ENCODE results near the gene EFNA5. TPM values are rescaled to one million over a fixed set of nuclear protein-coding genes. Genes with fewer than 3 reads are reported as not detected.

The EFNA5 gene
- total RNA-seq, 1 donor from 2014 or later = 2.2 TPM

DNA sequence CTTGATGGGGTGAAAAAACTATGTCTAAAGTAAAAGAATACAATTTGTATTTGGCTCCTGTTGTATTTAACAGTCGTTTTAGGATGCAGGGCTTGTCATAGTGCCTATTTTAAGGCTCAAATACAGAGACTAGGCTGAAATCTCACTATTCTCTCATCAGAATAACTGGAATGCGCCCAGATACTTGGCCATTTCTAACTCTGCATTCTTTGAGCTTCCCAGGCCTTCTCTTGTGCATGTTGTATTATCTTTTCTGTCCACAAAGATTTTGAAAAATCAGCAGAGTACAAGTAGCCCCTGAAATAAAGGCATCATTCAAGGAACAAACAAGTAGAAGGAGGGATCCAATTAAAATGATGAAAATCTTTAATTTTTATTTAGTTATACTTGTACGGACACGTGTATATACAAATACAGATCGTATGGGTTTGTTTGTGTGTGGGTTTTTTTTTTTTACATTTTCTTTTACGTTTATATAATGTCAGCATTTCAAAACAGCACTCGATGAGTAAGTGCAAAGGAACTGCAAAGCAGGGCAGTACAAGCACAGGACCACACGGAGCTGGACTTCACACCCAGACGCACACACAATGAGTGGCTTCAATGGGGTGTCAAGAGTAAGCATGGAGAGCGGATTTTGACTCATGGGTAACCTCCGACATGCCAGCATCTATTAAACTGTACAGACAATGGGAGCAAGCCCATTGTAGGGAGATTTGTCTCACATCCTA is 294.0 kb downstream of the EFNA5 start:
- no peak overlapping the region for H3K4me3 ChIP-seq

DNA sequence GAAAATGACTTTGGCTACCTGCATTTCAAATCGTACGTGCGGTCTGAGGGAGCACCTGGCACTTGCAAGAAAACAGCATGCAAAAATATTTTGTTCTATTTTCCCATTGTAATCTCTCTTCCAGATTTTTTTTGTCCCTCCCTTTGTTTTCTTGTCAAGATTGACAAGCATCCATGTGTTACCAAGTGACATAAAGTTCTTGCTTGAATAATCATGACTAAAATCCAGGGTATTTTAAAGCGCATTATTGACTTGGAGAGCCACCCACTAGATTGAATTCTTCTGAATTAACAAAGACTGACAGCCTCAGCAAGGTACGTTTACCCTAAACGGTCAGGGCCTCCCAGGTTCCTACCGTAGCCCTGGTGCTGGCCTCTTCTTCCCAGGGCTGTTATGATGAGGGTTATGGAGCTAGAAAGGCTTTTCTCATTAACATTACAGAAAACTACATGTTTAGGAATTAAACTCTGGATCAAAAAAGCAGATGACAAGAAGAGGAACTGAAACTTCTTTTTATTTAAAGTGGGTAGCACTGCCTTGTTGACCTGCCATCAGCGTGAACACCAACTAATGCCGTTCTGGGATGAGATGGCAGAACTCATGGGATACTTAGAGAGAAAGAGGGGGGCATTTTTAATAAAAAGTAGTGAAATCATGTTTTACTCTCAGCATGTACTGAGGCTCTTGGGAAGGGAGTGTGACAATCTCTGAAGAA is 297.0 kb downstream of the EFNA5 start:
- Histone ChIP-seq H3K4me3 (peak overlapping the region in 1 of 2 donors; percentile 39), H3K27me3 (no peaks in the 10 kb centered on the region), H3K9me3 (no peaks in the 10 kb centered on the region), H3K4me1 (no peaks in the 10 kb centered on the region), H3K36me3 (no peaks in the 10 kb centered on the region), H3K27ac (peak overlapping the region in 1 of 2 donors; percentile 5)
- TF ChIP-seq, protein P1, sequence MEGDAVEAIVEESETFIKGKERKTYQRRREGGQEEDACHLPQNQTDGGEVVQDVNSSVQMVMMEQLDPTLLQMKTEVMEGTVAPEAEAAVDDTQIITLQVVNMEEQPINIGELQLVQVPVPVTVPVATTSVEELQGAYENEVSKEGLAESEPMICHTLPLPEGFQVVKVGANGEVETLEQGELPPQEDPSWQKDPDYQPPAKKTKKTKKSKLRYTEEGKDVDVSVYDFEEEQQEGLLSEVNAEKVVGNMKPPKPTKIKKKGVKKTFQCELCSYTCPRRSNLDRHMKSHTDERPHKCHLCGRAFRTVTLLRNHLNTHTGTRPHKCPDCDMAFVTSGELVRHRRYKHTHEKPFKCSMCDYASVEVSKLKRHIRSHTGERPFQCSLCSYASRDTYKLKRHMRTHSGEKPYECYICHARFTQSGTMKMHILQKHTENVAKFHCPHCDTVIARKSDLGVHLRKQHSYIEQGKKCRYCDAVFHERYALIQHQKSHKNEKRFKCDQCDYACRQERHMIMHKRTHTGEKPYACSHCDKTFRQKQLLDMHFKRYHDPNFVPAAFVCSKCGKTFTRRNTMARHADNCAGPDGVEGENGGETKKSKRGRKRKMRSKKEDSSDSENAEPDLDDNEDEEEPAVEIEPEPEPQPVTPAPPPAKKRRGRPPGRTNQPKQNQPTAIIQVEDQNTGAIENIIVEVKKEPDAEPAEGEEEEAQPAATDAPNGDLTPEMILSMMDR (IDR thresholded peaks at IDR 0.05) = no peak
- DNase-seq (ENCODE audit: low spot score in 2 of 2) = no peak
- intact Hi-C loops (cut with DNase I) = no loop called here

More for the DNA sequence above, 294.0 kb downstream of the EFNA5 start:
- no peaks in the 10 kb centered on the region for H3K36me3 ChIP-seq
- H3K9me3 ChIP-seq = no peaks in the 10 kb centered on the region
- no peak overlapping the region for H3K27ac ChIP-seq
- DNase-seq (ENCODE audit: low spot score in 2 of 2) = no peak
- intact Hi-C loops (cut with DNase I) = no loop called here
- H3K4me1 ChIP-seq = no peaks in the 10 kb centered on the region
- TF ChIP-seq, protein P1 (IDR thresholded peaks at IDR 0.05) = no peak
- no peaks in the 10 kb centered on the region for H3K27me3 ChIP-seq

DNA sequence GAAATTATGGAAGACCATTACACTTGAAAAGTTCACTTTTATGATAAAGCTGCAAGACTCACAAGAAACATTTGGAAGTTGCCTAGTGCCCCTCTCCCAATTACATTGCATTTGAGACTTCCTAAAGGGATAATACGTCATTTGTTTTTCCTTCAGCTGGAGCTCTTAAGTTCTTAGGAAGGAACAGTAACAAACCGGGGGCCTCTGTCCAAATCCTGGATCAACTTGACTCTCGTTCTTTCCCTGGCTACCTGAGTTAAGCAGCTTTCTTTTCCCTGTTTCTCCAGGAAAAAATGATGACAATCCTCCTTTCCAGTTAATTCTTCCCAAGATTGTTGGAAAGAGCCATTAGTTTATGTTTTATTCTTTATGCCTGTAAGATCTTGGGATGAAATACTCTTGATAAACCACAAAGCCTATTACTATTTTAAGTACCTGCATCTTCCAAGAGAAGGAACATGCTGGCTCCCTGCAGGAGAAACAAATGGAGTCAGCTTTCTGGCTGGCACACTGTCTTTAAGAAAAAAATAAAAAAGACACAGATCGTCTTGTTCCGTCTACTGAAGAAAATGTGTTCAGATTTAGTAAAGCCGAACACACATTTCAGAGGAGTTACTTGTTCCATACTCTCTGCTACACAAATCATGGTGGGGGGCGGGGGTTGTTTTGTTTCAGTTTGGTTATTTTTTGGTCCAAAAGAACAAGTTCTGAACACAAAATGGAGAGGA is 297.9 kb downstream of the EFNA5 start:
- TF ChIP-seq, protein P1 (IDR thresholded peaks at IDR 0.05) = no peak
- peak overlapping the region in 1 of 2 donors; percentile 5 for H3K27ac ChIP-seq
- H3K36me3 ChIP-seq = no peaks in the 10 kb centered on the region
- no peak for DNase-seq (ENCODE audit: low spot score in 2 of 2)
- peak overlapping the region in 1 of 2 donors; percentile 39 for H3K4me3 ChIP-seq
- H3K27me3 ChIP-seq = no peaks in the 10 kb centered on the region
- no peaks in the 10 kb centered on the region for H3K4me1 ChIP-seq
- H3K9me3 ChIP-seq = no peaks in the 10 kb centered on the region
- intact Hi-C loops (cut with DNase I) = no loop called here

DNA sequence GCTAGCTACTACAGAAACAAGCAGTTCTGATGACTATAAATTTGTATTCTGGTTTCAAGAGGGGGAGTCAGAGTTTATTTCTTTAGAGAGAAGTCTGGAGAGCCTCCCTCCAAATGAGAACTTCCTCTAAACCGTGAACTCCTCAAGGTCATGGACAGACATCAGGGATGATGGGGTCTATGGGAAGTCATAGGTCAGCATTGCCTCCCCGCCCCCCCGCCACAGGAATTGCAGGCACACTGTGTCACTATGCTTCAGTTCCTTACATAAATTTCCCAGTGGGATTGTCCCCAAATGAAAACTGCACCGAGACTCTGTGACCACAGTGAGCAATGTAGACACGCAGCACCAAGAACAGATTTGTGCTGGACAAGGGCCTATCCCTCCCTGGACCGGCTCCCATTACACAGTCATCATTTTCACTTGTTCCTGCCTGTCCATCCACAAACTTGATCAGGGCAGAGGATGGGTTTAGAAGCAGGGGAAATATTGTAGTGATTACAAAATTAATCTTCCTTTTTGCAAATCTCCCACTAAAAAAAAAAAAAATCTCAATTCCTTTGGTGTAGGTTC is 300.3 kb downstream of the EFNA5 start:
- Histone ChIP-seq H3K4me3 (no peak overlapping the region), H3K27ac (no peak overlapping the region), H3K4me1 (no peaks in the 10 kb centered on the region), H3K9me3 (no peaks in the 10 kb centered on the region), H3K27me3 (no peaks in the 10 kb centered on the region), H3K36me3 (no peaks in the 10 kb centered on the region)
- TF ChIP-seq, protein P1 (IDR thresholded peaks at IDR 0.05) = no peak
- no peak for DNase-seq (ENCODE audit: low spot score in 2 of 2)
- intact Hi-C loops (cut with DNase I) = no loop called here

DNA sequence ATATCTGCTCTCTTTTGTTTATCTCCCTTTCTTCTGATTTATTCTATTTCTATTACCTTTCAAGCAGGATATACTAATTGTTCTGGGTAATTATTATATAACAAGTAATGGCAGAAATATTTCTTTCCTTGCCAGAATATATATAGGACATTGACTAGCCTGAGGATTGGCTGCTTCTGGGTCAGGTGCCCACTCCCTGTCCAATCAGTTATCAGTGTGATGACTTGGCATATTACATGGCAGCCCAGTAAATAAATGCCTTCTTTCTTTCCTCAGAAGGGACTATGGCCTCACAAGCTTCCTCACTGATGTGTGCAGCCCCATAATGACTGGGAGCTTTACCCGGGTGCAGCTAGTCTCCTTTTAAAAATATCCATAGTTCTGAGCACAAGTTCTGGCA is 301.1 kb downstream of the EFNA5 start:
- Histone ChIP-seq H3K4me3 (no peak overlapping the region), H3K27ac (no peak overlapping the region), H3K36me3 (no peaks in the 10 kb centered on the region), H3K4me1 (no peaks in the 10 kb centered on the region), H3K9me3 (no peaks in the 10 kb centered on the region), H3K27me3 (no peaks in the 10 kb centered on the region)
- TF ChIP-seq, protein P1 (IDR thresholded peaks at IDR 0.05) = no peak
- intact Hi-C loops (cut with DNase I) = no loop called here
- DNase-seq (ENCODE audit: low spot score in 2 of 2) = no peak
